Right atrium auricular region (tissue), 2 donors: ENCODE data around the gene UBASH3B. TPM values are rescaled to one million over a fixed set of nuclear protein-coding genes. Genes with fewer than 3 reads are reported as not detected.

Experiments
- DNase-seq: peaks from one replicate; pipeline ENCODE4 v3.0.0-alpha.2; 2019; ENCODE audit warnings: low spot score
- H3K27ac ChIP-seq, 2 donors: fragments of 200-600 bp; sonication (generic); 1 replicate in 1 of 2; 2 replicates in 1 of 2; pipeline ENCODE4 v1.5.1; 2016 to 2019
- H3K27me3 ChIP-seq, 2 donors: fragments of 200-600 bp; sonication (generic); one replicate each; pipeline versions ENCODE4 v1.5.1 to v1.6.0; 2017 to 2019
- H3K36me3 ChIP-seq: fragments of 200-600 bp; sonication (generic); one replicate; pipeline ENCODE4 v1.5.1; 2016
- H3K4me1 ChIP-seq, 2 donors: fragments of 200-600 bp; sonication (generic); one replicate each; pipeline versions ENCODE4 v1.5.1 to v1.6.0; 2017 to 2019
- H3K4me3 ChIP-seq, 2 donors: fragments of 200-600 bp; sonication (generic); 1 replicate in 1 of 2; 2 replicates in 1 of 2; pipeline ENCODE4 v1.5.1; 2017 to 2019; ENCODE audit warnings: mild to moderate bottlenecking in 1 of 2, moderate library complexity in 1 of 2
- H3K9me3 ChIP-seq, 2 donors: fragments of 200-600 bp; sonication (generic); one replicate each; pipeline ENCODE4 v1.5.1; 2019
- total RNA-seq, 2 donors: library from RNA; depleted of rRNA; stranded (reverse); fragments of >200 nt; gene quantifications; one replicate each; pipeline ENCODE4 v1.1.0, GENCODE V29; 2016
- TF ChIP-seq, protein P1 (sequence below), 2 donors: fragments of 200-600 bp; sonication (generic); IDR thresholded peaks; one replicate each; pipeline ENCODE4 v1.5.1; 2019; ENCODE audit warnings: antibody characterized with exemption in 2 of 2

UBASH3B gene
- total RNA-seq, 2 donors from 2014 or later, result 1.7 to 1.8 TPM

DNA sequence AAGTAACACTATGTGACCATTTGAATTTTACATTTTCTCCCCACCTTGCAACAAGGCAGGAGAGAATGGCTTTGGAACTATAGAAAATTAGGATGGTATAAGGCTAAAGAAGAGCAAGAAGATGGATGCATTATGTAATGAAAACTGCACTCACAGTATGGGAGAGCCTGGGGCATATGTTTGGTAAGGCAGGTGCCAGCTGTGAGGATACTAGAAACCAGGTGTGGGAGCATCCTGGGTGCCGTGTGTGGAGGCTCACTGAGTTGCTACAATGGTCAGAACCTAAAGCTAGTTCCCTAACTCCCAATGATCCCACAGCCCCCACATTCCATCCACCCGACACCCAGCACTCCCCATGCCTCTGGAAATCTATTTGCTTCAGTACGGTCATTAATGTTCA, 42.9 kb downstream of the UBASH3B start:
- TF ChIP-seq, protein P1, sequence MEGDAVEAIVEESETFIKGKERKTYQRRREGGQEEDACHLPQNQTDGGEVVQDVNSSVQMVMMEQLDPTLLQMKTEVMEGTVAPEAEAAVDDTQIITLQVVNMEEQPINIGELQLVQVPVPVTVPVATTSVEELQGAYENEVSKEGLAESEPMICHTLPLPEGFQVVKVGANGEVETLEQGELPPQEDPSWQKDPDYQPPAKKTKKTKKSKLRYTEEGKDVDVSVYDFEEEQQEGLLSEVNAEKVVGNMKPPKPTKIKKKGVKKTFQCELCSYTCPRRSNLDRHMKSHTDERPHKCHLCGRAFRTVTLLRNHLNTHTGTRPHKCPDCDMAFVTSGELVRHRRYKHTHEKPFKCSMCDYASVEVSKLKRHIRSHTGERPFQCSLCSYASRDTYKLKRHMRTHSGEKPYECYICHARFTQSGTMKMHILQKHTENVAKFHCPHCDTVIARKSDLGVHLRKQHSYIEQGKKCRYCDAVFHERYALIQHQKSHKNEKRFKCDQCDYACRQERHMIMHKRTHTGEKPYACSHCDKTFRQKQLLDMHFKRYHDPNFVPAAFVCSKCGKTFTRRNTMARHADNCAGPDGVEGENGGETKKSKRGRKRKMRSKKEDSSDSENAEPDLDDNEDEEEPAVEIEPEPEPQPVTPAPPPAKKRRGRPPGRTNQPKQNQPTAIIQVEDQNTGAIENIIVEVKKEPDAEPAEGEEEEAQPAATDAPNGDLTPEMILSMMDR (IDR thresholded peaks at IDR 0.05), result no peak
- Histone ChIP-seq H3K4me1 (no peaks in the 10 kb centered on the region), H3K36me3 (no peaks in the 10 kb centered on the region), H3K27me3 (no peaks in the 10 kb centered on the region), H3K27ac (no peak overlapping the region), H3K4me3 (no peak overlapping the region), H3K9me3 (no peaks in the 10 kb centered on the region)
- DNase-seq, result no peak

DNA sequence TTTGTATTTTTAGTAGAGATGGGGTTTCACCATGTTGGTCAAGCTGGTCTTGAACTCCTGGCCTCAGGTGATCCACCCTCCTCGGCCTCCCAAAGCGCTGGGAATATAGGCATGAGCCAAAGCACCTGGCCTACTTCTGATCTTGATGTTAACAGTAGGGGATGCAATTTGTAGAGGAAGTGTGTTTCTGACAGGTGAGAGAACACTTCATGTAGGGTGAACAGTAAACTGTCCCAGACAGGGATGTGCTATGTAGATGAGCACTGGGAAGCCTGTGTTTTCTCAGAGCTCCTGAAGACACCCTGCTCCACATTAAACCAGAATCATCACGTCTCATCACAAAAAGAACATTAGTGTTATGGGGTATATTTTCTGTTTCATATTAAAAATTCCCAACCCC, 45.1 kb downstream of the UBASH3B start:
- TF ChIP-seq, protein P1 (IDR thresholded peaks at IDR 0.05), result no peak
- Histone ChIP-seq H3K27ac (no peak overlapping the region), H3K36me3 (no peaks in the 10 kb centered on the region), H3K4me3 (no peak overlapping the region), H3K9me3 (no peaks in the 10 kb centered on the region), H3K27me3 (no peaks in the 10 kb centered on the region), H3K4me1 (no peaks in the 10 kb centered on the region)
- no peak for DNase-seq

DNA sequence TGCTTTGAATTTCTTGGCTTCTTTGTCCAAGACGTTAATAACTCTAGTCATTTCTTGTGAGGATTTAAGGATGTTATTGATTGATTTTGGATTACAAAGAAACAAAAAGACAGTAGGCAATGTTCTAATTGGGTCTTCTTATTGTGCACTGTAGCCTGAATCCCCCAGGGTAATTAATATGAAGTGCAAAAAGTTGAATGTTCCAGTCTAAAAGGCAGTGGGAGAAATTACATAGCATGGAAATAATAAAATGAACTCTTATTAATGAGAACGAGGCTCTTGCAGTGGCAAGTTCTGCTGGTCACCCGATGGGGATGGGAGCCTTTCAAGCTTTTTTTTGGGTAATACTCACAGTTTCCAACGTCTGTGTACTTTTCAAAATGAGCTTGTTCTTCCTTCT, 45.6 kb downstream of the UBASH3B start:
- H3K27me3 ChIP-seq, result no peaks in the 10 kb centered on the region
- H3K27ac ChIP-seq, result no peak overlapping the region
- no peak overlapping the region for H3K4me3 ChIP-seq
- H3K36me3 ChIP-seq, result no peaks in the 10 kb centered on the region
- TF ChIP-seq, protein P1 (IDR thresholded peaks at IDR 0.05), result no peak
- no peaks in the 10 kb centered on the region for H3K4me1 ChIP-seq
- no peak for DNase-seq
- H3K9me3 ChIP-seq, result no peaks in the 10 kb centered on the region

DNA sequence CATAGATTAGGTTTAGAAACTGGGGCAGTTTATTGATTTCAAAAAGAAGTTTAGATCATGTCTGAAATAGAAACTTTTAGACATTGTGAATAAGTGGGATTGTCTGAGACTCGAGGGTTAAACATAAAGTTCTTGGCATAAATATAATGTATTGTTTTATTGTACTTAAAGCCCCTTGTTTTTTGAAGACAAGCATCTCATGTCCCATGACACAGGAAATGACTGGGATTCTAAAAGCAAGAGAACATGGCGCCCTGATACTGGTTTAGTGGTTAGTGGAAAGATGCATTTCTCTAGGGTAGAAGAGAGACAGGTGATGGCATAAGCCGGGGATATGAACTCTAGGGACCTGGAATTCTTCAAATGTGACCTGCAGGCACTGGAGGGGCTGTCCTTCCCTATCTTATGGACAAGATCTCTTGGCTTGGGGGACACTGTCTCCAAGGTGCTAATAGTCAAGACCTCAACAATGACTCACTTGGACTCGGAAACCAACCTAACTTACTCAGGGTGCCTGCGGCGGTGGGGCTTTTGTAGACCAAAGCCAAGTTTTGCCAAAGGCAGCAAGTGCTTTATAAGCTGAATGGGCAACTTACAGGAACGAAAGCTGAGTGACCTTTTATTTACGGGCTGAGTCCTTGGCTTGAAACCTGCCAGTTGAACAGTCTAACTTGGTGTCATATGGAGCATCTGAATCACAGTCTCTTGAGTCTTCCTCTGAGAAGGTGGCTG, 48.2 kb downstream of the UBASH3B start:
- no peak overlapping the region for H3K27ac ChIP-seq
- no peaks in the 10 kb centered on the region for H3K36me3 ChIP-seq
- H3K9me3 ChIP-seq, result no peaks in the 10 kb centered on the region
- no peak for DNase-seq
- no peak overlapping the region for H3K4me3 ChIP-seq
- H3K27me3 ChIP-seq, result no peaks in the 10 kb centered on the region
- TF ChIP-seq, protein P1 (IDR thresholded peaks at IDR 0.05), result no peak
- H3K4me1 ChIP-seq, result no peaks in the 10 kb centered on the region

DNA sequence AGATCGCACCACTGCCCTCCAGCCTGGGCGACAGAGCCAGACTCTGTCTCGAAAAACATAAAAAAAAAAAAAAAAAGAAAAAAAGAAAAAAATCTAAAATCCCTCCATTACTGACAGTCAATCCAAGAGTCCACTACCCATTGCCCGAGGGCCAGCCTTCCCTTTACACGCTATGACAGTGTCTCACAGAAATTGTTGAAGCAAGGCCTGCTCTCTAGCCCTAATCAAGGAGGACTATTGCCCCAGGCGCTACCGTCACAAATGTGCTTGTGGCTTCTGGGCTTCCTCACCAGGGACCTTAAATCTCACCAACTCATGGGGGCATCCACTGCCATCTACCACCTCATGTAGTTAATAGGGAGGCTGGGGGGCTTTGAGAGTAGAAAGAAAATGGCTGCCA, 49.9 kb downstream of the UBASH3B start:
- Histone ChIP-seq H3K4me1 (no peaks in the 10 kb centered on the region), H3K4me3 (no peak overlapping the region), H3K9me3 (no peaks in the 10 kb centered on the region), H3K36me3 (no peaks in the 10 kb centered on the region), H3K27me3 (no peaks in the 10 kb centered on the region), H3K27ac (no peak overlapping the region)
- no peak for DNase-seq
- TF ChIP-seq, protein P1 (IDR thresholded peaks at IDR 0.05), result no peak
